A673 (cell line): ENCODE results near the gene SLC12A1. TPM values are rescaled to one million over a fixed set of nuclear protein-coding genes. Genes with fewer than 3 reads are reported as not detected.

Source experiments
- BruUV-seq: library from RNA; stranded (reverse); fragments of 400-500 nt; replicated peaks from 2 replicates; lab custom pipeline; 2021; lab: Mats Ljungman, UMichigan
- CTCF ChIA-PET: fragments of 300-600 bp; sonication (Branson Sonifier 250); formaldehyde crosslinking; loops from one replicate; lab custom pipeline; 2022; ENCODE audit warnings: antibody characterized with exemption; lab: Charles Lee
- POLR2A ChIA-PET: fragments of 300-600 bp; sonication (Branson Sonifier 250); formaldehyde crosslinking; loops from one replicate; lab custom pipeline; 2022; ENCODE audit warnings: antibody characterized with exemption; ENCODE audit not compliant: low non-redundant PET; lab: Charles Lee
- DNase-seq: peaks from one replicate; pipeline ENCODE4 v3.0.0-alpha.2; 2015; ENCODE audit warnings: low spot score
- H3K27ac ChIP-seq: fragments of 200-600 bp; sonication (generic); 2 replicates; pipeline ENCODE4 v1.5.1; 2016; ENCODE audit warnings: mixed run types, low read depth, mild to moderate bottlenecking, mixed read lengths, antibody characterized with exemption, low read length; ENCODE audit not compliant: poor library complexity, severe bottlenecking
- H3K27me3 ChIP-seq: fragments of 200-600 bp; sonication (generic); replicated peaks from 2 replicates; pipeline ENCODE4 v1.6.1; 2017; ENCODE audit warnings: mixed run types, low read depth, mild to moderate bottlenecking, mixed read lengths, antibody characterized with exemption, low read length; ENCODE audit not compliant: insufficient read depth, poor library complexity
- H3K36me3 ChIP-seq: fragments of 200-600 bp; sonication (generic); 2 replicates; pipeline ENCODE4 v1.6.1; 2016; ENCODE audit warnings: mixed run types, mild to moderate bottlenecking, mixed read lengths, antibody characterized with exemption, low read length; ENCODE audit not compliant: insufficient read depth, poor library complexity, severe bottlenecking
- H3K4me1 ChIP-seq: fragments of 200-600 bp; sonication (generic); 2 replicates; pipeline ENCODE4 v1.6.1; 2017; ENCODE audit warnings: mixed run types, mild to moderate bottlenecking, mixed read lengths, antibody characterized with exemption, low read length; ENCODE audit not compliant: insufficient read depth, poor library complexity, severe bottlenecking
- H3K4me3 ChIP-seq: fragments of 200-600 bp; sonication (generic); 2 replicates; pipeline ENCODE4 v1.5.1; 2016; ENCODE audit warnings: low read depth, mixed run types, mild to moderate bottlenecking, mixed read lengths, low read length; ENCODE audit not compliant: poor library complexity, severe bottlenecking
- H3K9me3 ChIP-seq: fragments of 200-600 bp; sonication (generic); 2 replicates; pipeline ENCODE4 v1.6.1; 2016; ENCODE audit warnings: mixed run types, low read depth, mild to moderate bottlenecking, mixed read lengths, antibody characterized with exemption, low read length; ENCODE audit not compliant: poor library complexity, severe bottlenecking
- EZH2 ChIP-seq: fragments of 200-600 bp; sonication (generic); IDR thresholded peaks from 2 replicates; pipeline ENCODE4 v1.6.1; 2017; ENCODE audit warnings: borderline replicate concordance, low read depth, mild to moderate bottlenecking, mixed read lengths, antibody characterized with exemption, low read length; ENCODE audit not compliant: poor library complexity, severe bottlenecking
- intact Hi-C: fragments of 100-400 bp; cut with micrococcal nuclease; formaldehyde crosslinking; loops from one replicate; pipeline ENCODE4 v1.10.0; 2022; ENCODE audit not compliant: unreplicated experiment
- total RNA-seq: library from RNA; stranded (reverse); gene quantifications from 2 replicates; pipeline ENCODE4 v1.2.3, GENCODE V29; 2021
- TF ChIP-seq, protein P1 (sequence below): fragments of 300-800, 200-600 bp; sonication (generic); conservative IDR thresholded peaks from 2 replicates; pipeline ENCODE4 v1.5.1; 2017; ENCODE audit warnings: low read depth, mild to moderate bottlenecking, antibody characterized with exemption, low read length, moderate library complexity, mixed read lengths

The SLC12A1 gene
- total RNA-seq, 1 experiment from 2014 or later = not detected

DNA sequence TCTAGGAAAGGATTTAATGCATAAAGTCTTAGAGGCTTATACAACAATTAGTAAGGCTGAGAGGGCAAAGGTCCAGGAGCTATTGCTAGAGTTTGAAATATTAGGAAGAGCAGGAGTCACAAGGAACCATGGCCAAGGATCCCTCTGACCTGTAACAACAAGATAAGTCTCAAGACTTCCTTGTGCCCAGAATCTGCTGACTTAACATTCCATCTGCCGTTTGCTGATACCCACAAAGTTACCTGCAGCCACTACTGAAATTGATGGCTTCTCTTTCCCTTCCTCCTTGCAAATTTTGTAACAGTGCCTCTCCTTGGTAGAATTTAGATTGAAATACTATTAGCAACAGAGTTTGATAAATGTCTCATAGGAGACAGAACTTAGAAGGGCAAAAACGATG is 23.4 kb upstream of the SLC12A1 start:
- H3K27ac ChIP-seq = no peak overlapping the region
- ChIA-PET CTCF (no interaction called here), POLR2A (no interaction called here)
- no peaks in the 10 kb centered on the region for H3K9me3 ChIP-seq
- intact Hi-C loops = no loop called here
- H3K27me3 ChIP-seq = peaks cover 17% of the 10 kb centered on the region
- H3K4me1 ChIP-seq = peaks cover 6% of the 10 kb centered on the region
- no peak for DNase-seq
- H3K4me3 ChIP-seq = no peak overlapping the region
- TF ChIP-seq, protein P1, sequence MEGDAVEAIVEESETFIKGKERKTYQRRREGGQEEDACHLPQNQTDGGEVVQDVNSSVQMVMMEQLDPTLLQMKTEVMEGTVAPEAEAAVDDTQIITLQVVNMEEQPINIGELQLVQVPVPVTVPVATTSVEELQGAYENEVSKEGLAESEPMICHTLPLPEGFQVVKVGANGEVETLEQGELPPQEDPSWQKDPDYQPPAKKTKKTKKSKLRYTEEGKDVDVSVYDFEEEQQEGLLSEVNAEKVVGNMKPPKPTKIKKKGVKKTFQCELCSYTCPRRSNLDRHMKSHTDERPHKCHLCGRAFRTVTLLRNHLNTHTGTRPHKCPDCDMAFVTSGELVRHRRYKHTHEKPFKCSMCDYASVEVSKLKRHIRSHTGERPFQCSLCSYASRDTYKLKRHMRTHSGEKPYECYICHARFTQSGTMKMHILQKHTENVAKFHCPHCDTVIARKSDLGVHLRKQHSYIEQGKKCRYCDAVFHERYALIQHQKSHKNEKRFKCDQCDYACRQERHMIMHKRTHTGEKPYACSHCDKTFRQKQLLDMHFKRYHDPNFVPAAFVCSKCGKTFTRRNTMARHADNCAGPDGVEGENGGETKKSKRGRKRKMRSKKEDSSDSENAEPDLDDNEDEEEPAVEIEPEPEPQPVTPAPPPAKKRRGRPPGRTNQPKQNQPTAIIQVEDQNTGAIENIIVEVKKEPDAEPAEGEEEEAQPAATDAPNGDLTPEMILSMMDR = no peak
- TF ChIP-seq EZH2 = no peak
- BruUV-seq = no TSS peak
- H3K36me3 ChIP-seq = no peaks in the 10 kb centered on the region

DNA sequence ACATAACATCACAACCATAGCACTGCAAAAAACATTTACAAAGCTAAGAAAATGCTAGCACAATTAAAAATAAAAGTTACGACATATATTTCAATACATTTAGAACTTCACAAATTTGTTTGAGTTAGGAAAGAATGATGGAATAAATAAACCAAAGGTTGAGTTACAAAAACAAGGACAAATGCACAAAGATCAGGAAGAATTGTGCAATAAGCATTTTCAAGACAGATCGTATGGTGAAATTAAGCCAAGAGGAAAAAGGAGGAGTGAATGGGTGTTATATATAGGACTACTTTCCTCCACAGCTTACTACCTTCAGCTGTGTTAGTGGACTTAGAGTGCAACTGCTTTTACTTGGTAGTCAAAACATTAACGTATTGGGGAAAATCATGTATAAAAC is 20.6 kb upstream of the SLC12A1 start:
- Histone ChIP-seq H3K4me3 (no peak overlapping the region), H3K36me3 (no peaks in the 10 kb centered on the region), H3K9me3 (no peaks in the 10 kb centered on the region), H3K4me1 (peaks cover 6% of the 10 kb centered on the region), H3K27ac (no peak overlapping the region), H3K27me3 (peaks cover 36% of the 10 kb centered on the region)
- no peak for TF ChIP-seq EZH2
- TF ChIP-seq, protein P1 = no peak
- no peak for DNase-seq
- intact Hi-C loops = no loop called here
- ChIA-PET POLR2A (no interaction called here), CTCF (no interaction called here)
- no TSS peak for BruUV-seq

DNA sequence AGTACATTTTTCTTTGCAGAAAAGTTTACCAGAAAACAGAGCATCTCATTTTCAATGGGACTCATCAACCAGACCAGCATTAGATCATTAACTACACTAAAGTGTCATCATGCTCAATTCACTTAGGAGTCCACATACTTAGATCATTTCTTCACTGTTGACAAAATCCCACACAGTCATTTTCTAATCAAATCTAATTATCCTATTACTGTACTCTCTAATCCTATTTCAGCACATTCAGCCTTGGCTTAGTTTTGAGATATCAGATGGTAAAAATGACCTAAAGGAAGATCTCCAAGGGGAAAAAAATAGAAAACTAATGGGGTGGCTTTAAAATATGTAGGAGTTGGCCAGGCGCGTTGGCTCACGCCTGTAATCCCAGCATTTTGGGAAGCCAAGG is 19.8 kb upstream of the SLC12A1 start:
- ChIA-PET CTCF (no interaction called here), POLR2A (no interaction called here)
- TF ChIP-seq, protein P1 = no peak
- TF ChIP-seq EZH2 = no peak
- intact Hi-C loops = no loop called here
- DNase-seq = peak; percentile 54
- Histone ChIP-seq H3K36me3 (no peaks in the 10 kb centered on the region), H3K27me3 (peaks cover 39% of the 10 kb centered on the region), H3K4me3 (no peak overlapping the region), H3K4me1 (peaks cover 6% of the 10 kb centered on the region), H3K27ac (no peak overlapping the region), H3K9me3 (no peaks in the 10 kb centered on the region)
- BruUV-seq = no TSS peak
